WTC11 (cell line): ENCODE measurements around the gene XRCC2.

ENCODE experiments used
- CBFB ChIP-seq: sonication (generic); formaldehyde crosslinking; IDR thresholded peaks from 2 replicates; pipeline ENCODE4 v1.8.1; 2022; ENCODE audit warnings: mild to moderate bottlenecking, low read depth, missing genetic modification reagents
- ERG ChIP-seq: fragments of 250-450 bp; sonication (Bioruptor Pico); IDR thresholded peaks from 2 replicates; pipeline ENCODE4 v1.8.0; 2021; ENCODE audit warnings: mild to moderate bottlenecking
- ETV6 ChIP-seq: sonication (generic); formaldehyde crosslinking; IDR thresholded peaks from 2 replicates; pipeline ENCODE4 v1.8.1; 2022; ENCODE audit warnings: mild to moderate bottlenecking, missing genetic modification reagents
- FOXJ3 ChIP-seq: sonication (generic); formaldehyde crosslinking; IDR thresholded peaks from 2 replicates; pipeline ENCODE4 v1.9.0; 2021; ENCODE audit warnings: missing genetic modification reagents, mild to moderate bottlenecking, borderline replicate concordance
- MYBL2 ChIP-seq: sonication (generic); formaldehyde crosslinking; IDR thresholded peaks from 2 replicates; pipeline ENCODE4 v1.8.1; 2023; ENCODE audit warnings: mild to moderate bottlenecking, moderate library complexity, missing genetic modification reagents
- NFYB ChIP-seq: sonication (generic); formaldehyde crosslinking; conservative IDR thresholded peaks from 2 replicates; pipeline ENCODE4 v1.8.0; 2022; ENCODE audit warnings: low read depth, missing genetic modification reagents
- USF1 ChIP-seq: sonication (generic); formaldehyde crosslinking; IDR thresholded peaks from 2 replicates; pipeline ENCODE4 v1.8.0; 2022; ENCODE audit warnings: mild to moderate bottlenecking, missing genetic modification reagents
- TF ChIP-seq, protein P1 (sequence below): fragments of 200-600 bp; IDR thresholded peaks from 2 replicates; pipeline ENCODE4 v1.8.0; 2022; ENCODE audit warnings: antibody characterized with exemption
- TF ChIP-seq, protein P2 (sequence below): sonication (generic); formaldehyde crosslinking; IDR thresholded peaks from 2 replicates; pipeline ENCODE4 v1.8.1; 2022; ENCODE audit warnings: mild to moderate bottlenecking, missing genetic modification reagents, moderate library complexity, borderline replicate concordance
- TF ChIP-seq, protein P3 (sequence below): sonication (generic); formaldehyde crosslinking; IDR thresholded peaks from 2 replicates; pipeline ENCODE4 v1.8.1; 2022; ENCODE audit warnings: low read depth, missing genetic modification reagents, borderline replicate concordance

DNA sequence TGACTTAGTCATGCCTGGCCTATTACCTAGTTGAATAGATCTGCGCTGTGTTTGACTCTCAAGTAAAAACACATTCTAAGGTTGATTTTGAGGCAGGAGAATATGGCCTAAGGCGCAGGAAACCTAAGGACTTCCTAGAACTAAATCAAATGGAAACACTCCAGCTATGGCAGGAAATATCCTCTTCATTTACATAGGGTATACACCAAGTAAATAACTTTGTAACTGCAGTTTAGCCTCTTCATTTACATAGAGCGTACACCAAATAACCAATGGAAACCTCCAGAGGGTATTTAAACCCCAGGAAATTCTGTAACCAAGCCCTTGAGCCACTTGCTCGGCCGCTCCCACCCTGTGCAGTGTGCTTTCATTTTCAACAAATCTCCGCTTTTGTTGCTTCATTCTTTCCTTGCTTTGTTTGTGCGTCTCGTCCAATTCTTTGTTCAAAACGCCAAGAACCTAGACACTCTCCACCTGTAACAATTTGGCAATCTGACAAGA is 35.6 kb upstream of the XRCC2 start:
- TF ChIP-seq, protein P1, sequence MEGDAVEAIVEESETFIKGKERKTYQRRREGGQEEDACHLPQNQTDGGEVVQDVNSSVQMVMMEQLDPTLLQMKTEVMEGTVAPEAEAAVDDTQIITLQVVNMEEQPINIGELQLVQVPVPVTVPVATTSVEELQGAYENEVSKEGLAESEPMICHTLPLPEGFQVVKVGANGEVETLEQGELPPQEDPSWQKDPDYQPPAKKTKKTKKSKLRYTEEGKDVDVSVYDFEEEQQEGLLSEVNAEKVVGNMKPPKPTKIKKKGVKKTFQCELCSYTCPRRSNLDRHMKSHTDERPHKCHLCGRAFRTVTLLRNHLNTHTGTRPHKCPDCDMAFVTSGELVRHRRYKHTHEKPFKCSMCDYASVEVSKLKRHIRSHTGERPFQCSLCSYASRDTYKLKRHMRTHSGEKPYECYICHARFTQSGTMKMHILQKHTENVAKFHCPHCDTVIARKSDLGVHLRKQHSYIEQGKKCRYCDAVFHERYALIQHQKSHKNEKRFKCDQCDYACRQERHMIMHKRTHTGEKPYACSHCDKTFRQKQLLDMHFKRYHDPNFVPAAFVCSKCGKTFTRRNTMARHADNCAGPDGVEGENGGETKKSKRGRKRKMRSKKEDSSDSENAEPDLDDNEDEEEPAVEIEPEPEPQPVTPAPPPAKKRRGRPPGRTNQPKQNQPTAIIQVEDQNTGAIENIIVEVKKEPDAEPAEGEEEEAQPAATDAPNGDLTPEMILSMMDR, result no peak
- TF ChIP-seq, protein P2, sequence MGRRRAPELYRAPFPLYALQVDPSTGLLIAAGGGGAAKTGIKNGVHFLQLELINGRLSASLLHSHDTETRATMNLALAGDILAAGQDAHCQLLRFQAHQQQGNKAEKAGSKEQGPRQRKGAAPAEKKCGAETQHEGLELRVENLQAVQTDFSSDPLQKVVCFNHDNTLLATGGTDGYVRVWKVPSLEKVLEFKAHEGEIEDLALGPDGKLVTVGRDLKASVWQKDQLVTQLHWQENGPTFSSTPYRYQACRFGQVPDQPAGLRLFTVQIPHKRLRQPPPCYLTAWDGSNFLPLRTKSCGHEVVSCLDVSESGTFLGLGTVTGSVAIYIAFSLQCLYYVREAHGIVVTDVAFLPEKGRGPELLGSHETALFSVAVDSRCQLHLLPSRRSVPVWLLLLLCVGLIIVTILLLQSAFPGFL (CRISPR knock-in tag), result no peak
- TF ChIP-seq USF1 (CRISPR knock-in tag) (no peak), FOXJ3 (CRISPR knock-in tag) (no peak), CBFB (CRISPR knock-in tag) (no peak), ERG (CRISPR knock-in tag) (no peak), ETV6 (no peak), MYBL2 (CRISPR knock-in tag) (no peak), NFYB (no peak)
- TF ChIP-seq, protein P3, sequence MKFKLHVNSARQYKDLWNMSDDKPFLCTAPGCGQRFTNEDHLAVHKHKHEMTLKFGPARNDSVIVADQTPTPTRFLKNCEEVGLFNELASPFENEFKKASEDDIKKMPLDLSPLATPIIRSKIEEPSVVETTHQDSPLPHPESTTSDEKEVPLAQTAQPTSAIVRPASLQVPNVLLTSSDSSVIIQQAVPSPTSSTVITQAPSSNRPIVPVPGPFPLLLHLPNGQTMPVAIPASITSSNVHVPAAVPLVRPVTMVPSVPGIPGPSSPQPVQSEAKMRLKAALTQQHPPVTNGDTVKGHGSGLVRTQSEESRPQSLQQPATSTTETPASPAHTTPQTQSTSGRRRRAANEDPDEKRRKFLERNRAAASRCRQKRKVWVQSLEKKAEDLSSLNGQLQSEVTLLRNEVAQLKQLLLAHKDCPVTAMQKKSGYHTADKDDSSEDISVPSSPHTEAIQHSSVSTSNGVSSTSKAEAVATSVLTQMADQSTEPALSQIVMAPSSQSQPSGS (CRISPR knock-in tag), result no peak
